GM19324 (cell line): ENCODE data around the gene IRF7.

ENCODE experiments used
- ATAC-seq: cut with Tn5 transposase; IDR thresholded peaks from one replicate; pipeline ENCODE4 v1.9.1; 2021; ENCODE audit warnings: mild to moderate bottlenecking, moderate library complexity; ENCODE audit not compliant: unreplicated experiment, low FRiP score

Gene IRF7

GRCh38 chr11:568306-569157 lies 47.2 kb downstream of the IRF7 start:
- ATAC-seq = peak; percentile 83

- no peak for ATAC-seq
These were observed 48.0 kb downstream of the IRF7 start for GRCh38 chr11:567629-568292.

- no peak for ATAC-seq
These were observed 48.6 kb downstream of the IRF7 start for GRCh38 chr11:567011-567628.

- ATAC-seq = no peak
These were observed 49.7 kb downstream of the IRF7 start for GRCh38 chr11:565921-566509.

DNA sequence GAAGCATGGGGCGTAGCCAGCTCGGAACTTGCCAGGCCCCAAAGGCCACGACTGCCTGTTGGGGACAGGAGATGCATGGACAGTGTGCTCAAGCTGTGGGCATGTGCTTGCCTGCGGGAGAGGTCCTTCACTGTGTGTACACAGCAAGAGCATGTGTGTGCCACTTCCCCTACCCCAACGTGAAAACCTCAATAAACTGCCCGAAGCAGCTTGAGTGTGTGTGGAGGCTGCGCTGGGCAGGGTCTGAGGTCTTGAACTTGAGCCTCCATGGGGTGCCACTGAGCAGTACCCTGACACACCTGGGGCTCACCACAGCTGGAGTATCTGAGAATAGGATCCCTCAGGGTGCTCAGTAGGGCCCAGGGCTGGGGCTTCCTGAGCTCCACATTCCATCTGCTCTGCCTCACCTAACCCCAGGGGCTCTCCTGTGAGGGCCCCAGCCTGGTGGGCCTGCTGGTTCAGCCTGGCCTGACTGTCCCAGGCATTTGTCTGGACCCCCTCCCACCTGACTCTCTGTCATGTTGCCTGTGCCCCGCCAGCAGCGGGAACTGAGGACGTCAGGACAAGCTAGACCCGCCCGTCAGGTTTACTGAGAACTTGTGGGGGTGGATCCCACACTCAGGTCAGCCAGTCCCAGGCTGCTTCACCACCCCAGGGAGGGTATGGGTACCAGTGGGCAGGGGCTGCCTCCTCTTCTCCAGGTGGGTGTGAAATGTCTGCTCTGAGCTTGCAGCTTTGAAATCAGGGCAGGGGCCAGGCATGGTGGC lies 51.8 kb downstream of the IRF7 start:
- no peak for ATAC-seq

GRCh38 chr11:563066-563811 lies 52.5 kb downstream of the IRF7 start:
- no peak for ATAC-seq
